GM03348 (cell line): ENCODE data around the gene RND1.
"Not testable (repeated sequence)": the region's sequence is repeated elsewhere in the genome, so short reads cannot be mapped to it uniquely, and the experiment has no call there.

Experiments used
- DNase-seq: peaks from one replicate; pipeline ENCODE4 v3.0.0; 2012; ENCODE audit warnings: low spot score

The RND1 gene

GRCh38 chr12:48865281-48866051, at the start of gene RND1:
RND1 (minus strand) TSS chr12:48865870; CDS start chr12:48865767, 103 bp downstream.
- DNase-seq: peak; percentile 96

- no peak for DNase-seq
These were observed 44.5 kb upstream of the RND1 start for GRCh38 chr12:48910196-48910595.

- not testable (repeated sequence) for DNase-seq
These were observed 44.0 kb upstream of the RND1 start for GRCh38 chr12:48909698-48910097.

GRCh38 chr12:48907245-48907644, 41.6 kb upstream of the RND1 start:
- no peak for DNase-seq

GRCh38 chr12:48903982-48904411, 38.3 kb upstream of the RND1 start:
- DNase-seq: peak; percentile 66

- DNase-seq: no peak
These were observed 37.8 kb upstream of the RND1 start for GRCh38 chr12:48903363-48903981.

GRCh38 chr12:48901278-48901677, 35.6 kb upstream of the RND1 start:
- DNase-seq: peak; percentile 42

- no peak for DNase-seq
These were observed 34.0 kb upstream of the RND1 start for GRCh38 chr12:48899651-48900050.

- no peak for DNase-seq
These were observed 28.6 kb upstream of the RND1 start for GRCh38 chr12:48894271-48894670.

GRCh38 chr12:48890657-48891418, 25.2 kb upstream of the RND1 start:
- DNase-seq: peak; percentile 91

- no peak for DNase-seq
These were observed 24.0 kb upstream of the RND1 start for GRCh38 chr12:48889679-48890078.

GRCh38 chr12:48883305-48884161, 17.9 kb upstream of the RND1 start:
- no peak for DNase-seq

GRCh38 chr12:48882972-48883304, 17.3 kb upstream of the RND1 start:
- no peak for DNase-seq

GRCh38 chr12:48882315-48882687, 16.6 kb upstream of the RND1 start:
- DNase-seq: peak; percentile 53

GRCh38 chr12:48881686-48882314, 16.1 kb upstream of the RND1 start:
- no peak for DNase-seq

GRCh38 chr12:48880647-48881046, 15.0 kb upstream of the RND1 start:
- DNase-seq: no peak

- no peak for DNase-seq
These were observed 12.9 kb upstream of the RND1 start for GRCh38 chr12:48878548-48878947.

- DNase-seq: no peak
These were observed 10.4 kb upstream of the RND1 start for GRCh38 chr12:48875944-48876515.

- not testable (repeated sequence) for DNase-seq
These were observed 7.9 kb upstream of the RND1 start for GRCh38 chr12:48873534-48873933.

GRCh38 chr12:48873096-48873495, 7.4 kb upstream of the RND1 start:
- DNase-seq: no peak

- no peak for DNase-seq
These were observed 3.5 kb upstream of the RND1 start for GRCh38 chr12:48869191-48869590.
